PFSK-1 (cell line): ENCODE results near the gene QSOX1.

Source experiments
- FOXP2 ChIP-seq: optimal IDR thresholded peaks from 2 replicates; pipeline ENCODE3; 2011; ENCODE audit warnings: borderline replicate concordance, control low read depth, inconsistent platforms; ENCODE audit not compliant: insufficient read depth; ENCODE audit errors: extremely low read length, extremely low read depth
- POLR2AphosphoS5 ChIP-seq: IDR thresholded peaks from 2 replicates; pipeline ENCODE4 v1.6.1; 2012; ENCODE audit warnings: low read depth, mild to moderate bottlenecking, control low read depth, low read length, moderate library complexity
- REST ChIP-seq, 2 experiments: IDR thresholded peaks; 2 replicates each; pipeline versions ENCODE4 v1.6.1 to v1.8.0; 2011 to 2012; ENCODE audit warnings: low read depth in 2 of 2, low read length in 2 of 2, control low read depth in 1 of 2, inconsistent platforms in 1 of 2, mild to moderate bottlenecking in 1 of 2, moderate library complexity in 1 of 2; ENCODE audit not compliant: insufficient read depth in 1 of 2
- SIN3A ChIP-seq: IDR thresholded peaks from 2 replicates; pipeline ENCODE4 v1.6.1; 2012; ENCODE audit warnings: mild to moderate bottlenecking, low read length, moderate library complexity, borderline replicate concordance; ENCODE audit not compliant: insufficient read depth
- TAF1 ChIP-seq: IDR thresholded peaks from 2 replicates; pipeline ENCODE4 v1.6.1; 2012; ENCODE audit warnings: low read length, control low read depth, borderline replicate concordance; ENCODE audit not compliant: insufficient read depth

Gene QSOX1

GRCh38 chr1:180249725-180250498 lies 95.2 kb downstream of the QSOX1 start:
- TF ChIP-seq POLR2AphosphoS5 (no peak), FOXP2 (no peak), REST (IDR thresholded peaks at IDR 0.05; ENCODE audit: insufficient read depth in 1 of 2, low read depth in 2 of 2, low read length in 2 of 2) (no peak), SIN3A (no peak)

GRCh38 chr1:180250499-180250770 lies 95.8 kb downstream of the QSOX1 start:
- TF ChIP-seq REST (IDR thresholded peaks at IDR 0.05; ENCODE audit: insufficient read depth in 1 of 2, low read depth in 2 of 2, low read length in 2 of 2) (no peak), SIN3A (no peak)

GRCh38 chr1:180250883-180251509 lies 96.3 kb downstream of the QSOX1 start:
- TF ChIP-seq SIN3A: no peak
- TF ChIP-seq POLR2AphosphoS5: no peak
- TF ChIP-seq FOXP2: no peak
- no peak for TF ChIP-seq REST (IDR thresholded peaks at IDR 0.05; ENCODE audit: insufficient read depth in 1 of 2, low read depth in 2 of 2, low read length in 2 of 2)
- TF ChIP-seq TAF1: no peak

- TF ChIP-seq REST (IDR thresholded peaks at IDR 0.05; ENCODE audit: insufficient read depth in 1 of 2, low read depth in 2 of 2, low read length in 2 of 2) (no peak), FOXP2 (no peak), POLR2AphosphoS5 (no peak), TAF1 (no peak), SIN3A (no peak)
These were observed 97.0 kb downstream of the QSOX1 start for GRCh38 chr1:180251526-180252305.
